GM19240 (cell line): Measurements from ENCODE around the gene CAVIN2.

Experiments
- DNase-seq: peaks from one replicate; pipeline ENCODE4 v3.0.0; 2011; ENCODE audit warnings: low spot score; ENCODE audit not compliant: insufficient read length

The CAVIN2 gene

GRCh38 chr2:191846515-191847476, at the start of gene CAVIN2:
Gene CAVIN2, minus strand, starts transcription at chr2:191847088. Its CDS starts 163 bp downstream, at chr2:191846925.
- no peak for DNase-seq

- no peak for DNase-seq
Measured at GRCh38 chr2:191895743-191896142, 48.9 kb upstream of the CAVIN2 start.

GRCh38 chr2:191895195-191895594, 48.3 kb upstream of the CAVIN2 start:
- DNase-seq: no peak

- DNase-seq: no peak
Measured at GRCh38 chr2:191894681-191895147, 47.8 kb upstream of the CAVIN2 start.

- DNase-seq: no peak
Measured at GRCh38 chr2:191892391-191892790, 45.5 kb upstream of the CAVIN2 start.

- DNase-seq: no peak
Measured at GRCh38 chr2:191891656-191892055, 44.8 kb upstream of the CAVIN2 start.

GRCh38 chr2:191889931-191890330, 43.0 kb upstream of the CAVIN2 start:
- no peak for DNase-seq

GRCh38 chr2:191888400-191889166, 41.7 kb upstream of the CAVIN2 start:
- DNase-seq: no peak

GRCh38 chr2:191885650-191886049, 38.8 kb upstream of the CAVIN2 start:
- no peak for DNase-seq

GRCh38 chr2:191885098-191885497, 38.2 kb upstream of the CAVIN2 start:
- no peak for DNase-seq

GRCh38 chr2:191881982-191882816, 35.3 kb upstream of the CAVIN2 start:
- DNase-seq: no peak

GRCh38 chr2:191878548-191879279, 31.8 kb upstream of the CAVIN2 start:
- DNase-seq: no peak

- DNase-seq: no peak
Measured at GRCh38 chr2:191877875-191878274, 31.0 kb upstream of the CAVIN2 start.

- no peak for DNase-seq
Measured at GRCh38 chr2:191875859-191876258, 29.0 kb upstream of the CAVIN2 start.

- DNase-seq: no peak
Measured at GRCh38 chr2:191870744-191871143, 23.9 kb upstream of the CAVIN2 start.

GRCh38 chr2:191869781-191870180, 22.9 kb upstream of the CAVIN2 start:
- DNase-seq: no peak

GRCh38 chr2:191869178-191869577, 22.3 kb upstream of the CAVIN2 start:
- DNase-seq: no peak

- DNase-seq: no peak
Measured at GRCh38 chr2:191867507-191867847, 20.6 kb upstream of the CAVIN2 start.

- no peak for DNase-seq
Measured at GRCh38 chr2:191866675-191867506, 20.0 kb upstream of the CAVIN2 start.

- no peak for DNase-seq
Measured at GRCh38 chr2:191866195-191866594, 19.3 kb upstream of the CAVIN2 start.
